T-helper 1 cell treated with Interleukin-12 subunit alpha and Interleukin-12 subunit beta and Interleukin-4 antibody, amounts not matched to agents 30 μg/mL and 1 μg/mL, for 36 hours (primary cell): ENCODE results near the gene AGAP3.

Source experiments
- H3K27ac Mint-ChIP-seq: one replicate; pipeline ENCODE4 v1.8.0; 2021; ENCODE audit warnings: mild to moderate bottlenecking, mixed read lengths
- H3K27me3 Mint-ChIP-seq: one replicate; pipeline ENCODE4 v1.8.0; 2021; ENCODE audit warnings: low read depth, mixed read lengths
- H3K36me3 Mint-ChIP-seq: one replicate; pipeline ENCODE4 v1.8.0; 2021; ENCODE audit warnings: low read depth, mixed read lengths
- H3K4me1 Mint-ChIP-seq: one replicate; pipeline ENCODE4 v1.8.0; 2021; ENCODE audit warnings: low read depth, mixed read lengths
- H3K4me3 Mint-ChIP-seq: one replicate; pipeline ENCODE4 v1.8.0; 2021; ENCODE audit warnings: mild to moderate bottlenecking, moderate library complexity, mixed read lengths
- H3K9me3 Mint-ChIP-seq: one replicate; pipeline ENCODE4 v1.8.0; 2021; ENCODE audit warnings: mixed read lengths

AGAP3 gene

GRCh38 chr7:151062399-151063211 is 23.7 kb upstream of the AGAP3 start:
- H3K4me3 Mint-ChIP-seq, result no peak overlapping the region
- no peaks in the 10 kb centered on the region for H3K9me3 Mint-ChIP-seq
- no peaks in the 10 kb centered on the region for H3K27me3 Mint-ChIP-seq
- H3K4me1 Mint-ChIP-seq, result peaks cover 19% of the 10 kb centered on the region
- no peaks in the 10 kb centered on the region for H3K36me3 Mint-ChIP-seq
- H3K27ac Mint-ChIP-seq, result no peak overlapping the region

GRCh38 chr7:151063212-151063561 is 23.1 kb upstream of the AGAP3 start:
- H3K4me3 Mint-ChIP-seq, result no peak overlapping the region

GRCh38 chr7:151064454-151064853 is 21.8 kb upstream of the AGAP3 start:
- peaks cover 13% of the 10 kb centered on the region for H3K4me1 Mint-ChIP-seq
- no peaks in the 10 kb centered on the region for H3K9me3 Mint-ChIP-seq
- H3K27me3 Mint-ChIP-seq, result no peaks in the 10 kb centered on the region
- no peak overlapping the region for H3K4me3 Mint-ChIP-seq
- H3K36me3 Mint-ChIP-seq, result peaks cover 3% of the 10 kb centered on the region
- no peak overlapping the region for H3K27ac Mint-ChIP-seq

More at GRCh38 chr7:151063212-151063561, 23.1 kb upstream of the AGAP3 start:
- H3K27me3 Mint-ChIP-seq, result no peaks in the 10 kb centered on the region
- H3K4me1 Mint-ChIP-seq, result peaks cover 19% of the 10 kb centered on the region
- H3K36me3 Mint-ChIP-seq, result no peaks in the 10 kb centered on the region
- no peaks in the 10 kb centered on the region for H3K9me3 Mint-ChIP-seq
- no peak overlapping the region for H3K27ac Mint-ChIP-seq

- H3K9me3 Mint-ChIP-seq, result no peaks in the 10 kb centered on the region
- H3K4me3 Mint-ChIP-seq, result no peak overlapping the region
- no peak overlapping the region for H3K27ac Mint-ChIP-seq
- peaks cover 13% of the 10 kb centered on the region for H3K4me1 Mint-ChIP-seq
- no peaks in the 10 kb centered on the region for H3K27me3 Mint-ChIP-seq
- peaks cover 3% of the 10 kb centered on the region for H3K36me3 Mint-ChIP-seq
These were observed 21.3 kb upstream of the AGAP3 start for GRCh38 chr7:151064993-151065392.

- H3K27ac Mint-ChIP-seq, result no peak overlapping the region
- peaks cover 4% of the 10 kb centered on the region for H3K36me3 Mint-ChIP-seq
- no peak overlapping the region for H3K4me3 Mint-ChIP-seq
- H3K9me3 Mint-ChIP-seq, result no peaks in the 10 kb centered on the region
- no peaks in the 10 kb centered on the region for H3K27me3 Mint-ChIP-seq
- peaks cover 10% of the 10 kb centered on the region for H3K4me1 Mint-ChIP-seq
These were observed 20.8 kb upstream of the AGAP3 start for GRCh38 chr7:151065516-151065915.

- Mint-ChIP-seq H3K4me3 (no peak overlapping the region), H3K27ac (no peak overlapping the region), H3K36me3 (peaks cover 7% of the 10 kb centered on the region), H3K27me3 (no peaks in the 10 kb centered on the region), H3K4me1 (peaks cover 4% of the 10 kb centered on the region), H3K9me3 (no peaks in the 10 kb centered on the region)
These were observed 19.9 kb upstream of the AGAP3 start for GRCh38 chr7:151066273-151066974.

- no peaks in the 10 kb centered on the region for H3K9me3 Mint-ChIP-seq
- H3K4me1 Mint-ChIP-seq, result no peaks in the 10 kb centered on the region
- H3K27ac Mint-ChIP-seq, result no peak overlapping the region
- H3K4me3 Mint-ChIP-seq, result no peak overlapping the region
- H3K36me3 Mint-ChIP-seq, result peaks cover 11% of the 10 kb centered on the region
- H3K27me3 Mint-ChIP-seq, result no peaks in the 10 kb centered on the region
These were observed 18.1 kb upstream of the AGAP3 start for GRCh38 chr7:151068069-151068773.

- Mint-ChIP-seq H3K9me3 (no peaks in the 10 kb centered on the region), H3K4me3 (no peak overlapping the region), H3K4me1 (no peaks in the 10 kb centered on the region), H3K27ac (no peak overlapping the region), H3K27me3 (no peaks in the 10 kb centered on the region), H3K36me3 (peaks cover 11% of the 10 kb centered on the region)
These were observed 16.3 kb upstream of the AGAP3 start for GRCh38 chr7:151069841-151070573.

GRCh38 chr7:151070574-151070960 is 15.7 kb upstream of the AGAP3 start:
- H3K4me1 Mint-ChIP-seq, result no peaks in the 10 kb centered on the region

GRCh38 chr7:151071032-151071866 is 15.0 kb upstream of the AGAP3 start:
- Mint-ChIP-seq H3K27me3 (no peaks in the 10 kb centered on the region), H3K9me3 (no peaks in the 10 kb centered on the region), H3K4me1 (no peaks in the 10 kb centered on the region), H3K4me3 (no peak overlapping the region), H3K27ac (no peak overlapping the region), H3K36me3 (peaks cover 19% of the 10 kb centered on the region)

More at GRCh38 chr7:151070574-151070960, 15.7 kb upstream of the AGAP3 start:
- Mint-ChIP-seq H3K9me3 (no peaks in the 10 kb centered on the region), H3K27me3 (no peaks in the 10 kb centered on the region), H3K36me3 (peaks cover 13% of the 10 kb centered on the region), H3K4me3 (no peak overlapping the region), H3K27ac (no peak overlapping the region)

GRCh38 chr7:151073990-151074389 is 12.3 kb upstream of the AGAP3 start:
- Mint-ChIP-seq H3K9me3 (no peaks in the 10 kb centered on the region), H3K36me3 (peaks cover 20% of the 10 kb centered on the region), H3K27me3 (no peaks in the 10 kb centered on the region), H3K4me1 (peaks cover 8% of the 10 kb centered on the region), H3K4me3 (no peak overlapping the region), H3K27ac (no peak overlapping the region)

- no peaks in the 10 kb centered on the region for H3K27me3 Mint-ChIP-seq
- peaks cover 20% of the 10 kb centered on the region for H3K36me3 Mint-ChIP-seq
- no peak overlapping the region for H3K4me3 Mint-ChIP-seq
- H3K27ac Mint-ChIP-seq, result no peak overlapping the region
- peaks cover 15% of the 10 kb centered on the region for H3K4me1 Mint-ChIP-seq
- H3K9me3 Mint-ChIP-seq, result no peaks in the 10 kb centered on the region
These were observed 11.2 kb upstream of the AGAP3 start for GRCh38 chr7:151074817-151075661.

- Mint-ChIP-seq H3K36me3 (peaks cover 19% of the 10 kb centered on the region), H3K9me3 (no peaks in the 10 kb centered on the region), H3K4me1 (peaks cover 15% of the 10 kb centered on the region), H3K4me3 (no peak overlapping the region), H3K27me3 (no peaks in the 10 kb centered on the region), H3K27ac (no peak overlapping the region)
These were observed 10.7 kb upstream of the AGAP3 start for GRCh38 chr7:151075662-151075971.
